Measurements from ENCODE around the gene SMARCC1. TPM values are rescaled to one million over a fixed set of nuclear protein-coding genes. Genes with fewer than 3 reads are reported as not detected.

SMARCC1 gene
- total RNA-seq, 1 experiment from 2014 or later, result 84.2 TPM

- H3K27ac ChIP-seq (ENCODE audit: low read length), result no peak overlapping the region
- ATAC-seq (no peak), DNase-seq (ENCODE audit: low read depth, low spot score) (no peak)
- no TSS peak for BruUV-seq (replicated peaks)
- ChIA-PET POLR2A (no interaction called here), CTCF (no interaction called here)
- no peaks in the 10 kb centered on the region for H3K4me1 ChIP-seq (ENCODE audit: control insufficient read depth, insufficient read depth, low read length)
- H3K4me3 ChIP-seq (ENCODE audit: low read depth in 2 of 2, low read length in 2 of 2), result no peak overlapping the region
- no peaks in the 10 kb centered on the region for H3K9me3 ChIP-seq (ENCODE audit: control insufficient read depth, insufficient read depth, low read depth, low read length)
- no peak for TF ChIP-seq TCF7L2 (IDR thresholded peaks at IDR 0.05; ENCODE audit: low read depth, low read length)
- no peak for TF ChIP-seq POLR2AphosphoS5 (IDR thresholded peaks at IDR 0.05; ENCODE audit: low read depth, low read length)
- TF ChIP-seq CTCF (IDR thresholded peaks at IDR 0.05), result no peak
- TF ChIP-seq, protein P1, sequence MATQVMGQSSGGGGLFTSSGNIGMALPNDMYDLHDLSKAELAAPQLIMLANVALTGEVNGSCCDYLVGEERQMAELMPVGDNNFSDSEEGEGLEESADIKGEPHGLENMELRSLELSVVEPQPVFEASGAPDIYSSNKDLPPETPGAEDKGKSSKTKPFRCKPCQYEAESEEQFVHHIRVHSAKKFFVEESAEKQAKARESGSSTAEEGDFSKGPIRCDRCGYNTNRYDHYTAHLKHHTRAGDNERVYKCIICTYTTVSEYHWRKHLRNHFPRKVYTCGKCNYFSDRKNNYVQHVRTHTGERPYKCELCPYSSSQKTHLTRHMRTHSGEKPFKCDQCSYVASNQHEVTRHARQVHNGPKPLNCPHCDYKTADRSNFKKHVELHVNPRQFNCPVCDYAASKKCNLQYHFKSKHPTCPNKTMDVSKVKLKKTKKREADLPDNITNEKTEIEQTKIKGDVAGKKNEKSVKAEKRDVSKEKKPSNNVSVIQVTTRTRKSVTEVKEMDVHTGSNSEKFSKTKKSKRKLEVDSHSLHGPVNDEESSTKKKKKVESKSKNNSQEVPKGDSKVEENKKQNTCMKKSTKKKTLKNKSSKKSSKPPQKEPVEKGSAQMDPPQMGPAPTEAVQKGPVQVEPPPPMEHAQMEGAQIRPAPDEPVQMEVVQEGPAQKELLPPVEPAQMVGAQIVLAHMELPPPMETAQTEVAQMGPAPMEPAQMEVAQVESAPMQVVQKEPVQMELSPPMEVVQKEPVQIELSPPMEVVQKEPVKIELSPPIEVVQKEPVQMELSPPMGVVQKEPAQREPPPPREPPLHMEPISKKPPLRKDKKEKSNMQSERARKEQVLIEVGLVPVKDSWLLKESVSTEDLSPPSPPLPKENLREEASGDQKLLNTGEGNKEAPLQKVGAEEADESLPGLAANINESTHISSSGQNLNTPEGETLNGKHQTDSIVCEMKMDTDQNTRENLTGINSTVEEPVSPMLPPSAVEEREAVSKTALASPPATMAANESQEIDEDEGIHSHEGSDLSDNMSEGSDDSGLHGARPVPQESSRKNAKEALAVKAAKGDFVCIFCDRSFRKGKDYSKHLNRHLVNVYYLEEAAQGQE (IDR thresholded peaks at IDR 0.05; ENCODE audit: insufficient read depth in 1 of 2, low read depth in 2 of 2, low read length in 1 of 2), result no peak
- no peak for TF ChIP-seq SIN3A (IDR thresholded peaks at IDR 0.05; ENCODE audit: borderline replicate concordance, insufficient read depth, low read depth, low read length)
- in situ Hi-C loops (cut with HindIII; ENCODE audit: low pct_unique_long_range_greater_than_20kb, low sequenced_read_pairs) (no loop called here), intact Hi-C loops (cut with micrococcal nuclease; ENCODE audit: unreplicated experiment) (no loop called here)
- H3K36me3 ChIP-seq (ENCODE audit: control insufficient read depth, insufficient read depth, low read length), result peaks cover 2% of the 10 kb centered on the region
- no peaks in the 10 kb centered on the region for H3K27me3 ChIP-seq (ENCODE audit: control insufficient read depth, insufficient read depth, low read length)
Measured at GRCh38 chr3:47605652-47606051, 176.0 kb downstream of the SMARCC1 start.

DNA sequence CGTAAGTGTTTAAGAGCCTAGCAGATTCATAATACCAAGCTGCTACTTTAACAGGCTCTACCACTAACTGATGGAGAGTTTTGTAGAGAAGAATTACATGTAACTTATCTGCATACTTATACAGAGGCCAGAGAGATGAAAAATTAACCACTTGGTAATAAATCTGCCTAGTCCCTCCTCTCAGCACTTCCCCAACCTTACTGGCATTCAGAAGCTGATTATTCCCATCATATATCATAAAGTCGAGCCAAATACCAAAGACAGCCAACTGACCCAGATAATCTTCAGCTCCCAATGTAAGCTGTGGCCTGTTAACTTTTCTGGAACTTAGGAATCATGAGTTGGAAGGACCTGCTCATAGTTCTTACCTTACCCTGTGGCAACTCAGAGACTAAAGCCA, 177.5 kb downstream of the SMARCC1 start:
- H3K4me1 ChIP-seq (ENCODE audit: control insufficient read depth, insufficient read depth, low read length), result no peaks in the 10 kb centered on the region
- CTCF ChIA-PET, result no interaction called here
- H3K36me3 ChIP-seq (ENCODE audit: control insufficient read depth, insufficient read depth, low read length), result no peaks in the 10 kb centered on the region; the same call in none of the 2 replicates
- H3K27ac ChIP-seq (ENCODE audit: low read length), result no peak overlapping the region
- POLR2A ChIA-PET, result interaction anchor here (0.5 kb wide), 1 partner anchor 129 kb away, joined by 8 read pairs; no protein-coding TSS in a partner anchor
- no TSS peak for BruUV-seq (replicated peaks)
- in situ Hi-C loops (cut with HindIII; ENCODE audit: low pct_unique_long_range_greater_than_20kb, low sequenced_read_pairs), result no loop called here
- TF ChIP-seq POLR2AphosphoS5 (IDR thresholded peaks at IDR 0.05; ENCODE audit: low read depth, low read length), result no peak
- TF ChIP-seq SIN3A (IDR thresholded peaks at IDR 0.05; ENCODE audit: borderline replicate concordance, insufficient read depth, low read depth, low read length), result no peak
- TF ChIP-seq, protein P1 (IDR thresholded peaks at IDR 0.05; ENCODE audit: insufficient read depth in 1 of 2, low read depth in 2 of 2, low read length in 1 of 2), result no peak
- no peak for TF ChIP-seq CTCF (IDR thresholded peaks at IDR 0.05)
- TF ChIP-seq TCF7L2 (IDR thresholded peaks at IDR 0.05; ENCODE audit: low read depth, low read length), result no peak
- DNase-seq (ENCODE audit: low read depth, low spot score), result no peak
- H3K4me3 ChIP-seq (ENCODE audit: low read depth in 2 of 2, low read length in 2 of 2), result no peak overlapping the region
- intact Hi-C loops (cut with micrococcal nuclease; ENCODE audit: unreplicated experiment), result no loop called here
- no peak for ATAC-seq
- no peaks in the 10 kb centered on the region for H3K9me3 ChIP-seq (ENCODE audit: control insufficient read depth, insufficient read depth, low read depth, low read length)
- no peaks in the 10 kb centered on the region for H3K27me3 ChIP-seq (ENCODE audit: control insufficient read depth, insufficient read depth, low read length)

All from Panc1 (cell line).